Left lung (tissue), 10 donors: ENCODE measurements around the gene AGBL1. TPM values are rescaled to one million over a fixed set of nuclear protein-coding genes. Genes with fewer than 3 reads are reported as not detected.

Experiments
- ATAC-seq: fragments of 200-7000 bp; cut with Tn5 transposase; one replicate; pipeline ENCODE4 v1.9.1; 2020; ENCODE audit warnings: moderate library complexity
- DNase-seq, 4 donors: peaks; one replicate each; pipeline ENCODE4 v3.0.0-alpha.2; 2013 to 2020
- H3K27ac ChIP-seq, 2 donors: fragments of 200-600 bp; sonication (generic) in 1 of 2; one replicate each; pipeline versions ENCODE4 v1.5.0 to v1.8.0; 2020 to 2021
- H3K27me3 ChIP-seq, 2 donors: fragments of 200-600 bp; sonication (generic) in 1 of 2; one replicate each; pipeline versions ENCODE4 v1.5.0 to v1.8.0; 2020 to 2021
- H3K36me3 ChIP-seq, 2 donors: fragments of 200-600 bp; sonication (generic) in 1 of 2; one replicate each; pipeline versions ENCODE4 v1.5.0 to v1.8.0; 2020 to 2021
- H3K4me1 ChIP-seq, 2 donors: fragments of 200-600 bp; one replicate each; pipeline ENCODE4 v1.8.0; 2021
- H3K4me3 ChIP-seq, 2 donors: fragments of 200-600 bp; sonication (generic) in 1 of 2; one replicate each; pipeline versions ENCODE4 v1.5.0 to v1.8.0; 2020 to 2021; ENCODE audit warnings: mild to moderate bottlenecking in 1 of 2
- H3K9me3 ChIP-seq, 2 donors: fragments of 200-600 bp; sonication (generic) in 1 of 2; one replicate each; pipeline versions ENCODE4 v1.5.0 to v1.8.0; 2020 to 2021
- intact Hi-C, 2 donors: fragments of 100-400 bp; cut with DNase I; formaldehyde crosslinking; loops; one replicate each; pipeline versions ENCODE4 v1.11.2 to v1.14.2; 2022
- polyA plus RNA-seq, 6 donors: library from polyadenylated mRNA; unstranded; fragments of 120-200 nt; gene quantifications; one replicate each; pipeline ENCODE4 v1.2.1, GENCODE V29; 2013; ENCODE audit not compliant: insufficient read length in 6 of 6
- total RNA-seq, 2 donors: library from RNA; stranded (reverse); fragmentation: NEBNext Ultra II Directional; extraction: Animal tissue kit (Norgen Biotek cat#: 25700); gene quantifications; one replicate each; pipeline ENCODE4 v1.2.1, GENCODE V29; 2021
- TF ChIP-seq, protein P1 (sequence below), 2 donors: fragments of 200-600 bp; sonication (generic) in 1 of 2; IDR thresholded peaks; one replicate each; pipeline versions ENCODE4 v1.5.0 to v1.8.0; 2021; ENCODE audit warnings: antibody characterized with exemption in 2 of 2
- donor health status: DM: no; HTN: yes; CAD: no.
- donor health status: DM: no; HTN: no; CAD: no.

The AGBL1 gene
- total and polyA plus RNA-seq, 8 donors: 0.01 to 3.3 (median 0.11) TPM; not detected in 1

- no peak for ATAC-seq
- Histone ChIP-seq H3K36me3 (no peaks in the 10 kb centered on the region), H3K27ac (no peak overlapping the region), H3K4me3 (no peak overlapping the region), H3K9me3 (no peaks in the 10 kb centered on the region), H3K4me1 (no peaks in the 10 kb centered on the region), H3K27me3 (no peaks in the 10 kb centered on the region)
- intact Hi-C loops: no loop called here
- no peak for DNase-seq
- TF ChIP-seq, protein P1, sequence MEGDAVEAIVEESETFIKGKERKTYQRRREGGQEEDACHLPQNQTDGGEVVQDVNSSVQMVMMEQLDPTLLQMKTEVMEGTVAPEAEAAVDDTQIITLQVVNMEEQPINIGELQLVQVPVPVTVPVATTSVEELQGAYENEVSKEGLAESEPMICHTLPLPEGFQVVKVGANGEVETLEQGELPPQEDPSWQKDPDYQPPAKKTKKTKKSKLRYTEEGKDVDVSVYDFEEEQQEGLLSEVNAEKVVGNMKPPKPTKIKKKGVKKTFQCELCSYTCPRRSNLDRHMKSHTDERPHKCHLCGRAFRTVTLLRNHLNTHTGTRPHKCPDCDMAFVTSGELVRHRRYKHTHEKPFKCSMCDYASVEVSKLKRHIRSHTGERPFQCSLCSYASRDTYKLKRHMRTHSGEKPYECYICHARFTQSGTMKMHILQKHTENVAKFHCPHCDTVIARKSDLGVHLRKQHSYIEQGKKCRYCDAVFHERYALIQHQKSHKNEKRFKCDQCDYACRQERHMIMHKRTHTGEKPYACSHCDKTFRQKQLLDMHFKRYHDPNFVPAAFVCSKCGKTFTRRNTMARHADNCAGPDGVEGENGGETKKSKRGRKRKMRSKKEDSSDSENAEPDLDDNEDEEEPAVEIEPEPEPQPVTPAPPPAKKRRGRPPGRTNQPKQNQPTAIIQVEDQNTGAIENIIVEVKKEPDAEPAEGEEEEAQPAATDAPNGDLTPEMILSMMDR (IDR thresholded peaks at IDR 0.05): no peak
These were observed 580.2 kb downstream of the AGBL1 start for GRCh38 chr15:86659724-86660411.

GRCh38 chr15:86661580-86661979, 581.9 kb downstream of the AGBL1 start:
- TF ChIP-seq, protein P1 (IDR thresholded peaks at IDR 0.05): no peak
- H3K27me3 ChIP-seq: no peaks in the 10 kb centered on the region
- ATAC-seq (no peak), DNase-seq (no peak)
- no peak overlapping the region for H3K27ac ChIP-seq
- H3K36me3 ChIP-seq: no peaks in the 10 kb centered on the region
- H3K4me3 ChIP-seq: no peak overlapping the region
- intact Hi-C loops: no loop called here
- H3K9me3 ChIP-seq: no peaks in the 10 kb centered on the region
- H3K4me1 ChIP-seq: no peaks in the 10 kb centered on the region

DNA sequence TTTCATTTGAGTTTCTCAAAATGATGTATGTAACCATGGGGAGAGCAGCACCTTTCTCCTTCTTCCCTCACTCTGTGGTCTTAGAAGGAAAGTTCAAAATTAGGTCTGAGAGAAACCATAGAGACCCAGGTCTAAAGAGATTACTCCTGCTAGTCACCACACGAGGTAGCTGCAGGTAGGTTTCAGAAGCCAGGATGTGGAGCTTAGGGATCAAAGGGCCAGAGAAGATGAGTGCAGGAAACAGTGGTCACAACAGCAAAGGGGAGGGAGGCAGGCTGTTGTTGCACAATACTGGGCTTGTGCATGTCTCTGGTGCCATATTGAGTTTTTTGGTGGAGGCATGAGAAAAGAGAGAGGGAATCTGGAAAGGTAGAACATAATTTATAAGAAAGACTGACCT, 583.6 kb downstream of the AGBL1 start:
- no peak overlapping the region for H3K4me3 ChIP-seq
- TF ChIP-seq, protein P1 (IDR thresholded peaks at IDR 0.05): no peak
- intact Hi-C loops: no loop called here
- no peak for DNase-seq
- H3K36me3 ChIP-seq: no peaks in the 10 kb centered on the region
- H3K9me3 ChIP-seq: no peaks in the 10 kb centered on the region
- H3K4me1 ChIP-seq: no peaks in the 10 kb centered on the region
- H3K27me3 ChIP-seq: no peaks in the 10 kb centered on the region
- ATAC-seq: no peak
- H3K27ac ChIP-seq: no peak overlapping the region

DNA sequence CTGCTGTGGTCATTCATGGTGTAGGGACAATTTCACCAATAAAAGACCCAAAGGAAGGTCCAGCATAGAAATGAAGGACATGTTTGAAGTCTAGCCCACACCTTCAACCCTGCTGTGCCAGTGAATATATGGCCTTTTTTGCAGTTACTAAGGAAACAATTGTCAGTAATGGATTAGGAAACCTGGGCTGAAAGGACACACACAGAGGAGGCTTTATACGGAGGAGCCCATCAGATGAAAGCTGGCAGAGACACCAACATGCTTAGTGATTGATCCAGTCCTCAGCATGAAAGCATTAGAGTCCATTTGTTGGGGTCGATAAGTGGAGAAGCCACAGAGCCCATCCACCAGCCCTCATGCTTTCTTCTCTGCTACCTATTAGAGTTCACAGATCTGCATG, 584.3 kb downstream of the AGBL1 start:
- intact Hi-C loops: no loop called here
- no peak for ATAC-seq
- Histone ChIP-seq H3K36me3 (no peaks in the 10 kb centered on the region), H3K4me1 (no peaks in the 10 kb centered on the region), H3K4me3 (no peak overlapping the region), H3K9me3 (peaks cover 0 to 4% of the 10 kb centered on the region in 2 donors), H3K27me3 (no peaks in the 10 kb centered on the region), H3K27ac (no peak overlapping the region)
- TF ChIP-seq, protein P1 (IDR thresholded peaks at IDR 0.05): no peak
- no peak for DNase-seq

- Histone ChIP-seq H3K9me3 (peaks cover 0 to 5% of the 10 kb centered on the region in 2 donors), H3K27me3 (no peaks in the 10 kb centered on the region), H3K4me3 (no peak overlapping the region), H3K27ac (no peak overlapping the region), H3K36me3 (no peaks in the 10 kb centered on the region), H3K4me1 (no peaks in the 10 kb centered on the region)
- no peak for DNase-seq
- TF ChIP-seq, protein P1 (IDR thresholded peaks at IDR 0.05): no peak
- ATAC-seq: no peak
- intact Hi-C loops: no loop called here
These were observed 584.9 kb downstream of the AGBL1 start for GRCh38 chr15:86664581-86664980.
